GM12878 (cell line): Measurements from ENCODE around the gene GLB1L. TPM values are rescaled to one million over a fixed set of nuclear protein-coding genes. Genes with fewer than 3 reads are reported as not detected.

Experiments
- CHD4 ChIP-seq: fragments of 200-600 bp; sonication (generic); IDR thresholded peaks from 2 replicates; pipeline ENCODE4 v1.6.1; 2016; ENCODE audit warnings: mild to moderate bottlenecking
- EGR1 ChIP-seq, 2 experiments: IDR thresholded peaks; 1 replicate in 1 of 2; 2 replicates in 1 of 2; pipeline ENCODE4 v1.6.1; 2011 to 2012; ENCODE audit warnings: low read depth in 2 of 2, low read length in 2 of 2, borderline replicate concordance in 1 of 2, mild to moderate bottlenecking in 1 of 2, moderate library complexity in 1 of 2
- MTA2 ChIP-seq: fragments of 450-650 bp; IDR thresholded peaks from 2 replicates; pipeline ENCODE4 v1.6.1; 2016; ENCODE audit warnings: low read depth, mild to moderate bottlenecking, moderate library complexity
- SMAD1 ChIP-seq: fragments of 450-650 bp; IDR thresholded peaks from 2 replicates; pipeline ENCODE4 v1.6.1; 2018; ENCODE audit warnings: mild to moderate bottlenecking, low read depth; ENCODE audit not compliant: partially characterized antibody
- SMARCA5 ChIP-seq: fragments of 450-650 bp; IDR thresholded peaks from 2 replicates; pipeline ENCODE4 v1.6.1; 2017; ENCODE audit warnings: mild to moderate bottlenecking
- SP1 ChIP-seq: IDR thresholded peaks from one replicate; pipeline ENCODE4 v1.6.1; 2011; ENCODE audit warnings: low read depth, low read length
- SPI1 ChIP-seq: IDR thresholded peaks from 2 replicates; pipeline ENCODE4 v1.6.1; 2011; ENCODE audit warnings: low read depth, mild to moderate bottlenecking, low read length, moderate library complexity, borderline replicate concordance; ENCODE audit not compliant: insufficient read depth
- TBL1XR1 ChIP-seq: IDR thresholded peaks from 2 replicates; pipeline ENCODE4 v1.6.1; 2012; ENCODE audit warnings: low read depth, low read length, improper control_type of control experiment
- polyA plus RNA-seq, 11 experiments: library from polyadenylated mRNA; depleted of rRNA in 4 of 11; unstranded in 6 of 11; stranded (reverse) in 5 of 11; fragments of >200 nt; fragmentation: Nextera tagmentation in 4 of 11; fragmentation: Illumina TruSeq in 1 of 11; extraction: Ambion mirVana in 4 of 11; extraction: Trizol in 1 of 11; gene quantifications; 1 replicate in 1 of 11; 2 replicates in 10 of 11; pipeline versions ENCODE4 v1.2.1 to v1.2.3, GENCODE V29; 2011 to 2016; ENCODE audit warnings: inconsistent platforms in 2 of 11, missing spikeins in 2 of 11, low read depth in 1 of 11
- total RNA-seq, 4 experiments: library from RNA; depleted of rRNA in 3 of 4; stranded (reverse); fragments of >200 nt in 3 of 4; fragmentation: Illumina TruSeq in 1 of 4; extraction: Trizol in 1 of 4; gene quantifications; 2 replicates each; pipeline versions ENCODE4 v1.2.1 to v1.2.3, GENCODE V29; 2013 to 2021
- TF ChIP-seq, protein P1 (sequence below): IDR thresholded peaks from 2 replicates; pipeline ENCODE4 v1.6.1; 2011; ENCODE audit warnings: low read depth, mild to moderate bottlenecking, low read length, moderate library complexity, borderline replicate concordance; ENCODE audit errors: extremely low read depth
- TF ChIP-seq, protein P2 (sequence below): fragments of 450-650 bp; conservative IDR thresholded peaks from 2 replicates; pipeline ENCODE4 v1.6.1; 2017; ENCODE audit warnings: mild to moderate bottlenecking, moderate library complexity
- TF ChIP-seq, protein P3 (sequence below): fragments of 450-650 bp; IDR thresholded peaks from 2 replicates; pipeline ENCODE4 v1.6.1; 2014; ENCODE audit warnings: mild to moderate bottlenecking
- TF ChIP-seq, protein P4 (sequence below): IDR thresholded peaks from 2 replicates; pipeline ENCODE4 v1.6.1; 2012; ENCODE audit warnings: mild to moderate bottlenecking, low read depth, low read length
- TF ChIP-seq, protein P5 (sequence below): IDR thresholded peaks from 2 replicates; pipeline ENCODE4 v1.6.1; 2012; ENCODE audit warnings: low read depth, low read length, improper control_type of control experiment
- TF ChIP-seq, protein P6 (sequence below): IDR thresholded peaks from 2 replicates; pipeline ENCODE4 v1.6.1; 2011; ENCODE audit warnings: borderline replicate concordance, low read depth, mild to moderate bottlenecking, moderate library complexity, low read length; ENCODE audit not compliant: insufficient read depth, poor library complexity, severe bottlenecking

Gene GLB1L
- total and polyA plus RNA-seq, 10 of the 15 experiments (the other 5 are each of a cell fraction or from before 2014, with no cell fraction given), result 0.29 to 4.6 (median 2.7) TPM

DNA sequence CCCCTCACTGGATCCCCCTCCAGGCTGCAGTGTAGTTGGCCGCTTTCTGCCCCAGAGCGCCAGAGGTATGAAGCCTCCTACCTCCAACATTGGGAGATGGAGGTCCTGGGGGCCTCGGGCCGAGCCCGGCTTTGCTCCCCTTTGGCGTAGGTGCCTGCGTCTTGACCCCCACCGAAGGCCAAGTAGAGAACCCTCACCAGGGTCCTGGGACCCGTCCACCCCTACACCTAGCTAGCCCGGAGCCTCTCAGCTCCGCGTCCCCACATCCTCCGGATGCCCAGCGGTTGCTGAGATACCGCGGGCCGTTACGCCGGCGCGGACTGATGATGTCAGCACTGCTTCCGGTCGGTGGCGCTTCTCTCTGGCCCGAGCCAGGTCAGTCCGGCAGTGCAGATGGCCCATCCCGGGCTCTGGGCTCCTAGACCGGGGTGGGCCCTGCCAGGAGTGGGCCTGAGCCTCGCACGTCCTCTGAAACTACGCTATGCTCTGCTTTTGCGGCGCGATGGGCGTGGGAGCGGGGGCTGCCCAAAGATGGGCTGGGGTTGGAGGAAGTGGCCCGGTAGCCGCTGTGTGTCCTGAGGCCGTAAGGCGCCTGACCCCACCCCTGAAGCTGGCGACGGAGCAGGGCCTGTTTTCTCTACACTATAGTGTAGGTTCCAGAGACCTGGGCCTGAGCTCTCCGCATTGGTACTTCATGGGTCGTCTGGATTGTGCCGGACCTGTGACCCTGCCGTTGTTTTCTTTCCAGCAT, at the start of gene GLB1L, which contains the start of gene STK16 (continued):
- TF ChIP-seq, protein P1, sequence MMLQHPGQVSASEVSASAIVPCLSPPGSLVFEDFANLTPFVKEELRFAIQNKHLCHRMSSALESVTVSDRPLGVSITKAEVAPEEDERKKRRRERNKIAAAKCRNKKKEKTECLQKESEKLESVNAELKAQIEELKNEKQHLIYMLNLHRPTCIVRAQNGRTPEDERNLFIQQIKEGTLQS, result peak; percentile 73; the same call in 1 of the 2 replicates
- TF ChIP-seq TBL1XR1, result 0 out of 2 replicates have a peak, but pooled peaks have one; percentile 17
- TF ChIP-seq, protein P2, sequence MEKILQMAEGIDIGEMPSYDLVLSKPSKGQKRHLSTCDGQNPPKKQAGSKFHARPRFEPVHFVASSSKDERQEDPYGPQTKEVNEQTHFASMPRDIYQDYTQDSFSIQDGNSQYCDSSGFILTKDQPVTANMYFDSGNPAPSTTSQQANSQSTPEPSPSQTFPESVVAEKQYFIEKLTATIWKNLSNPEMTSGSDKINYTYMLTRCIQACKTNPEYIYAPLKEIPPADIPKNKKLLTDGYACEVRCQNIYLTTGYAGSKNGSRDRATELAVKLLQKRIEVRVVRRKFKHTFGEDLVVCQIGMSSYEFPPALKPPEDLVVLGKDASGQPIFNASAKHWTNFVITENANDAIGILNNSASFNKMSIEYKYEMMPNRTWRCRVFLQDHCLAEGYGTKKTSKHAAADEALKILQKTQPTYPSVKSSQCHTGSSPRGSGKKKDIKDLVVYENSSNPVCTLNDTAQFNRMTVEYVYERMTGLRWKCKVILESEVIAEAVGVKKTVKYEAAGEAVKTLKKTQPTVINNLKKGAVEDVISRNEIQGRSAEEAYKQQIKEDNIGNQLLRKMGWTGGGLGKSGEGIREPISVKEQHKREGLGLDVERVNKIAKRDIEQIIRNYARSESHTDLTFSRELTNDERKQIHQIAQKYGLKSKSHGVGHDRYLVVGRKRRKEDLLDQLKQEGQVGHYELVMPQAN, result peak; percentile 94
- TF ChIP-seq, protein P3, sequence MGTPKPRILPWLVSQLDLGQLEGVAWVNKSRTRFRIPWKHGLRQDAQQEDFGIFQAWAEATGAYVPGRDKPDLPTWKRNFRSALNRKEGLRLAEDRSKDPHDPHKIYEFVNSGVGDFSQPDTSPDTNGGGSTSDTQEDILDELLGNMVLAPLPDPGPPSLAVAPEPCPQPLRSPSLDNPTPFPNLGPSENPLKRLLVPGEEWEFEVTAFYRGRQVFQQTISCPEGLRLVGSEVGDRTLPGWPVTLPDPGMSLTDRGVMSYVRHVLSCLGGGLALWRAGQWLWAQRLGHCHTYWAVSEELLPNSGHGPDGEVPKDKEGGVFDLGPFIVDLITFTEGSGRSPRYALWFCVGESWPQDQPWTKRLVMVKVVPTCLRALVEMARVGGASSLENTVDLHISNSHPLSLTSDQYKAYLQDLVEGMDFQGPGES, result no peak
- TF ChIP-seq CHD4, result no peak
- TF ChIP-seq, protein P4, sequence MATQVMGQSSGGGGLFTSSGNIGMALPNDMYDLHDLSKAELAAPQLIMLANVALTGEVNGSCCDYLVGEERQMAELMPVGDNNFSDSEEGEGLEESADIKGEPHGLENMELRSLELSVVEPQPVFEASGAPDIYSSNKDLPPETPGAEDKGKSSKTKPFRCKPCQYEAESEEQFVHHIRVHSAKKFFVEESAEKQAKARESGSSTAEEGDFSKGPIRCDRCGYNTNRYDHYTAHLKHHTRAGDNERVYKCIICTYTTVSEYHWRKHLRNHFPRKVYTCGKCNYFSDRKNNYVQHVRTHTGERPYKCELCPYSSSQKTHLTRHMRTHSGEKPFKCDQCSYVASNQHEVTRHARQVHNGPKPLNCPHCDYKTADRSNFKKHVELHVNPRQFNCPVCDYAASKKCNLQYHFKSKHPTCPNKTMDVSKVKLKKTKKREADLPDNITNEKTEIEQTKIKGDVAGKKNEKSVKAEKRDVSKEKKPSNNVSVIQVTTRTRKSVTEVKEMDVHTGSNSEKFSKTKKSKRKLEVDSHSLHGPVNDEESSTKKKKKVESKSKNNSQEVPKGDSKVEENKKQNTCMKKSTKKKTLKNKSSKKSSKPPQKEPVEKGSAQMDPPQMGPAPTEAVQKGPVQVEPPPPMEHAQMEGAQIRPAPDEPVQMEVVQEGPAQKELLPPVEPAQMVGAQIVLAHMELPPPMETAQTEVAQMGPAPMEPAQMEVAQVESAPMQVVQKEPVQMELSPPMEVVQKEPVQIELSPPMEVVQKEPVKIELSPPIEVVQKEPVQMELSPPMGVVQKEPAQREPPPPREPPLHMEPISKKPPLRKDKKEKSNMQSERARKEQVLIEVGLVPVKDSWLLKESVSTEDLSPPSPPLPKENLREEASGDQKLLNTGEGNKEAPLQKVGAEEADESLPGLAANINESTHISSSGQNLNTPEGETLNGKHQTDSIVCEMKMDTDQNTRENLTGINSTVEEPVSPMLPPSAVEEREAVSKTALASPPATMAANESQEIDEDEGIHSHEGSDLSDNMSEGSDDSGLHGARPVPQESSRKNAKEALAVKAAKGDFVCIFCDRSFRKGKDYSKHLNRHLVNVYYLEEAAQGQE, result no peak
- TF ChIP-seq, protein P5, sequence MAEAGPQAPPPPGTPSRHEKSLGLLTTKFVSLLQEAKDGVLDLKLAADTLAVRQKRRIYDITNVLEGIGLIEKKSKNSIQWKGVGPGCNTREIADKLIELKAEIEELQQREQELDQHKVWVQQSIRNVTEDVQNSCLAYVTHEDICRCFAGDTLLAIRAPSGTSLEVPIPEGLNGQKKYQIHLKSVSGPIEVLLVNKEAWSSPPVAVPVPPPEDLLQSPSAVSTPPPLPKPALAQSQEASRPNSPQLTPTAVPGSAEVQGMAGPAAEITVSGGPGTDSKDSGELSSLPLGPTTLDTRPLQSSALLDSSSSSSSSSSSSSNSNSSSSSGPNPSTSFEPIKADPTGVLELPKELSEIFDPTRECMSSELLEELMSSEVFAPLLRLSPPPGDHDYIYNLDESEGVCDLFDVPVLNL, result no peak
- 0 out of 2 replicates have a peak, but pooled peaks have one; percentile 9 for TF ChIP-seq SPI1
- no peak for TF ChIP-seq MTA2
- peak; percentile 35 for TF ChIP-seq SMAD1
- TF ChIP-seq, protein P6, sequence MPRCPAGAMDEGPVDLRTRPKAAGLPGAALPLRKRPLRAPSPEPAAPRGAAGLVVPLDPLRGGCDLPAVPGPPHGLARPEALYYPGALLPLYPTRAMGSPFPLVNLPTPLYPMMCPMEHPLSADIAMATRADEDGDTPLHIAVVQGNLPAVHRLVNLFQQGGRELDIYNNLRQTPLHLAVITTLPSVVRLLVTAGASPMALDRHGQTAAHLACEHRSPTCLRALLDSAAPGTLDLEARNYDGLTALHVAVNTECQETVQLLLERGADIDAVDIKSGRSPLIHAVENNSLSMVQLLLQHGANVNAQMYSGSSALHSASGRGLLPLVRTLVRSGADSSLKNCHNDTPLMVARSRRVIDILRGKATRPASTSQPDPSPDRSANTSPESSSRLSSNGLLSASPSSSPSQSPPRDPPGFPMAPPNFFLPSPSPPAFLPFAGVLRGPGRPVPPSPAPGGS, result no peak
- TF ChIP-seq SMARCA5, result no peak
- no peak for TF ChIP-seq EGR1 (IDR thresholded peaks at IDR 0.05; ENCODE audit: borderline replicate concordance in 1 of 2, low read depth in 2 of 2, low read length in 2 of 2)
- TF ChIP-seq SP1, result no peak
